Measurements from ENCODE around the gene PCDHB13.

DNA sequence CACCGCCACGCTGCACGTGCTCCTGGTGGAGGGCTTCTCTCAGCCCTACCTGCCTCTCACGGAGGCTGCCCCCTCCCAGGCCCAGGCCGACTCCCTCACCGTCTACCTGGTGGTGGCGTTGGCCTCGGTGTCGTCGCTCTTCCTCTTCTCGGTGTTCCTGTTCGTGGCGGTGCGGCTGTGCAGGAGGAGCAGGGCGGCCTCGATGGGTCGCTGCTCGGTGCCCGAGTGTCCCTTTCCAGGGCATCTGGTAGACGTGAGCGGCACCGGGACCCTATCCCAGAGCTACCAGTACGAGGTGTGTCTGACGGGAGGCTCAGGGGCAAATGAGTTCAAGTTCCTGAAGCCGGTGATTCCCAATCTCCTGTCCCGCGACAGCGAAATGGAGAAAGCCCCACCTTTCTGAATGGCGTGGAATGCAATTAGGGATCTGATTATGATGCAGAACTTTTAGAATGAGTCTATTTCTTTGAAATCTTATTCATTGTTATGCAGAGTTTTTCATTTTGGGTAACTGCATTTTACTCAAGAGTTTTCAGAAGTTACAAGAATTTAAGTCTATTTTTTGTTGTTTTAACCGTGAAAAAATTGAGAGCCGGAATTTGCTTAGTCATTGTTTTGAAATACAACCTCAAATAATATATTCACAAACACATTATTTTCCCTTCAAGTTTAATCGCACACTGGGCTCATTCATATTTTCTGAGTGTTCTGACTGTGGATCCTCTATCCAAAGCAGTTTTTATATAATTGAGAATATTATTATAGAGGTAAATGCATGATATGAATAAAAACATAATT is 23.0 kb downstream of the PCDHB13 start:
- TF ChIP-seq, protein P1, sequence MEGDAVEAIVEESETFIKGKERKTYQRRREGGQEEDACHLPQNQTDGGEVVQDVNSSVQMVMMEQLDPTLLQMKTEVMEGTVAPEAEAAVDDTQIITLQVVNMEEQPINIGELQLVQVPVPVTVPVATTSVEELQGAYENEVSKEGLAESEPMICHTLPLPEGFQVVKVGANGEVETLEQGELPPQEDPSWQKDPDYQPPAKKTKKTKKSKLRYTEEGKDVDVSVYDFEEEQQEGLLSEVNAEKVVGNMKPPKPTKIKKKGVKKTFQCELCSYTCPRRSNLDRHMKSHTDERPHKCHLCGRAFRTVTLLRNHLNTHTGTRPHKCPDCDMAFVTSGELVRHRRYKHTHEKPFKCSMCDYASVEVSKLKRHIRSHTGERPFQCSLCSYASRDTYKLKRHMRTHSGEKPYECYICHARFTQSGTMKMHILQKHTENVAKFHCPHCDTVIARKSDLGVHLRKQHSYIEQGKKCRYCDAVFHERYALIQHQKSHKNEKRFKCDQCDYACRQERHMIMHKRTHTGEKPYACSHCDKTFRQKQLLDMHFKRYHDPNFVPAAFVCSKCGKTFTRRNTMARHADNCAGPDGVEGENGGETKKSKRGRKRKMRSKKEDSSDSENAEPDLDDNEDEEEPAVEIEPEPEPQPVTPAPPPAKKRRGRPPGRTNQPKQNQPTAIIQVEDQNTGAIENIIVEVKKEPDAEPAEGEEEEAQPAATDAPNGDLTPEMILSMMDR (IDR thresholded peaks at IDR 0.05): no peak
- TF ChIP-seq POLR2A (IDR thresholded peaks at IDR 0.05): no peak
